ENCODE results near the gene SFI1. TPM values are rescaled to one million over a fixed set of nuclear protein-coding genes. Genes with fewer than 3 reads are reported as not detected.

Gene SFI1
- total and polyA plus RNA-seq, 2 experiments from 2014 or later = 9.0 to 17.5 TPM

DNA sequence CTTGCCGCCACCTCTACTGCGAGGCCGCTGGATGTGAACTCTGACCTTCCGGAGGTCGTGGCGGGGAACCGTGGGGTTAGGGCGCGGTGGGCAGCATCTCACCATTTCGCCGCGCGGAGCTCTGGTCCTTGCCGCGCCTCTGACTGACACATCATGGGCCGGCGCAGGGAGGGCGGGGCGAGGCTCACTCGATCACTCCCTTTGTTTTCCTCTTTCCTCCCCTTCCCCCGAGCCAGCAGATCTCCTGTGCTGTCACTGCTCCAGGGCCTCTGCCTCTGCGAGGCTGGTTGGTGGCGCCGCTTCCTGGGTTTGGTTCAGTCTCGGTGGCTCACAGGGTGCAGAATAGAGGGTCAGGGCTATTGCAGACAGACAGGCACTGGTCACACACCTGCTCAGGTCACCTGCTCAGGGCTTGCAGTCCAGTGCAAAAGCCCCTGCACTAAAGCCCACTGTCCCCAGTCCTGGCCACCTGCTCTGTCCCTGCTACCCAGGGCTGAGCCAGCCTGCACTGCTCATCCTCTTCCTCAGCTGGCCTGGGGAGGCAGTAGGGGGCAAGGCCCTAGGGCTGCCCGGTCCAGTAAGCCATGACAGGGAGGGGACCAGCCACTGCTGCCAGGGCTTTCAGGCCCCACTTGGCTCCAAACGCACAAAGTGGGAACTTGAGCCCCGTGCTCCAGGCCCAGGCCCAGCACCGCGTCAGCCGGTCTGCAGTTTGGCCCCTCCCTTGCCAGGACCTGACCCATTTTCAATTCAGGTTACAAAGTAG is 129.5 kb downstream of the SFI1 start:
- H2AFZ ChIP-seq = no peak overlapping the region
- DNase-seq = peak; percentile 50
- TF ChIP-seq EZH2 (IDR thresholded peaks at IDR 0.05; ENCODE audit: insufficient read depth, poor library complexity, severe bottlenecking) (no peak), EZH2phosphoT487 (IDR thresholded peaks at IDR 0.05; ENCODE audit: insufficient read depth, low read depth) (no peak)
- H3K4me3 ChIP-seq = no peak overlapping the region
- in situ Hi-C loops (cut with MboI) = no loop called here
- H3F3A ChIP-seq (ENCODE audit: insufficient read depth) = no peaks in the 10 kb centered on the region
- H3K9me2 ChIP-seq (ENCODE audit: insufficient read depth) = no peaks in the 10 kb centered on the region
- H3K79me2 ChIP-seq (ENCODE audit: insufficient read depth) = peaks cover 89% of the 10 kb centered on the region
- H3K27ac ChIP-seq = no peak overlapping the region
- no peaks in the 10 kb centered on the region for H3K4me1 ChIP-seq (ENCODE audit: insufficient read depth)
- H3K4me2 ChIP-seq (ENCODE audit: unreplicated experiment) = no peak overlapping the region
- WGBS, 2 experiments (ENCODE audit: low coverage in 1 of 2, low lambda C conversion rate in 2 of 2, missing lambda C conversion rate in 2 of 2) = 48 to 53% methylated on average over 28 to 31 of the region's 31 CpGs
- H3K36me3 ChIP-seq (ENCODE audit: low read depth) = no peaks in the 10 kb centered on the region
- H3K9me3 ChIP-seq (ENCODE audit: low read depth) = no peaks in the 10 kb centered on the region
- H3K27me3 ChIP-seq (replicated peaks; ENCODE audit: insufficient read depth) = no peaks in the 10 kb centered on the region
- H4K20me1 ChIP-seq (ENCODE audit: insufficient read depth) = no peaks in the 10 kb centered on the region
- H3K9ac ChIP-seq = peak overlapping the region; percentile 26; the same call in 1 of the 2 replicates

DNA sequence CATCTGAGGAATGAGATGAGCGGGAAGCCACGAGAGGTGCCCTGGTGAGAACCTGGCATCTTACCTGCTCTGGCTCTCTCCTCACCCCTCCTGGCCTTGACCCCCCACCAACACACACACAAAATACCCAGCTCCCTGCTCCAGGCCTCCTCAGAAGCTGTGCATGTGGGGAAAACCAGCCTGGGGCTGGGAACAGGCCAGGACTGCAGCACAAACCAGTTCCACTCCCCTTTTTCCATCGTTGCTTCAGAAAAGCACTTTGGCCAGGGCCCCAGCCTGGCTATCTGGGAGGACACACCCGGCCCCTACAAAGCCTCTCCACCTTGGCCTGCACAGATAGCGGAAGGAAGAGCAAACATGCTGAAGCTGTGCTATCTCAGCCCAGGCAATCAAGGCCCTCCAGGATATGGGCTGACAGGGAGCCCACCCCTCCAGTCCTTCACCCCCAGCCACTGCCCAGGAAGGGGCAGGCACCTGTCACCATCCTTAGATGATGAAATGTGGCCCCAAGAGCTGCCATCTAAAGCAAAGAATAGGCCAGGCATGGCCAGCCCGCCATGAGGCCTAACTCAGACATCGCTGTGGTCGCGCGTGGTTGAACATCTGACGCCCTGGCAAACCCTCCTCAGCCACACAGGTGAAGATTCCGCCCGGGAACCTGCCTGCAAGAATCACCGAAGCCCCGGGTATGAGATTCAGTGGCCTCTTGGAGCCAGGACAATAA is 130.3 kb downstream of the SFI1 start:
- no peak overlapping the region for H3K4me3 ChIP-seq
- H4K20me1 ChIP-seq (ENCODE audit: insufficient read depth) = no peaks in the 10 kb centered on the region
- WGBS, 2 experiments (ENCODE audit: low coverage in 1 of 2, low lambda C conversion rate in 2 of 2, missing lambda C conversion rate in 2 of 2) = 82 to 86% methylated on average over 15 of the region's 15 CpGs
- H3K9me2 ChIP-seq (ENCODE audit: insufficient read depth) = no peaks in the 10 kb centered on the region
- no peaks in the 10 kb centered on the region for H3K36me3 ChIP-seq (ENCODE audit: low read depth)
- in situ Hi-C loops (cut with MboI) = no loop called here
- TF ChIP-seq EZH2 (IDR thresholded peaks at IDR 0.05; ENCODE audit: insufficient read depth, poor library complexity, severe bottlenecking) (no peak), EZH2phosphoT487 (IDR thresholded peaks at IDR 0.05; ENCODE audit: insufficient read depth, low read depth) (no peak)
- H3F3A ChIP-seq (ENCODE audit: insufficient read depth) = 0 out of 2 replicates have a peak, but pooled peaks cover 6% of the 10 kb centered on the region
- peaks cover 89% of the 10 kb centered on the region for H3K79me2 ChIP-seq (ENCODE audit: insufficient read depth)
- H3K9me3 ChIP-seq (ENCODE audit: low read depth) = no peaks in the 10 kb centered on the region
- H3K4me2 ChIP-seq (ENCODE audit: unreplicated experiment) = no peak overlapping the region
- DNase-seq = peak; percentile 32
- no peak overlapping the region for H3K27ac ChIP-seq
- H2AFZ ChIP-seq = no peak overlapping the region
- H3K27me3 ChIP-seq (replicated peaks; ENCODE audit: insufficient read depth) = no peaks in the 10 kb centered on the region
- peaks cover 5% of the 10 kb centered on the region; the same call in 1 of the 2 replicates for H3K4me1 ChIP-seq (ENCODE audit: insufficient read depth)
- H3K9ac ChIP-seq = peak overlapping the region; percentile 26; the same call in 1 of the 2 replicates

DNA sequence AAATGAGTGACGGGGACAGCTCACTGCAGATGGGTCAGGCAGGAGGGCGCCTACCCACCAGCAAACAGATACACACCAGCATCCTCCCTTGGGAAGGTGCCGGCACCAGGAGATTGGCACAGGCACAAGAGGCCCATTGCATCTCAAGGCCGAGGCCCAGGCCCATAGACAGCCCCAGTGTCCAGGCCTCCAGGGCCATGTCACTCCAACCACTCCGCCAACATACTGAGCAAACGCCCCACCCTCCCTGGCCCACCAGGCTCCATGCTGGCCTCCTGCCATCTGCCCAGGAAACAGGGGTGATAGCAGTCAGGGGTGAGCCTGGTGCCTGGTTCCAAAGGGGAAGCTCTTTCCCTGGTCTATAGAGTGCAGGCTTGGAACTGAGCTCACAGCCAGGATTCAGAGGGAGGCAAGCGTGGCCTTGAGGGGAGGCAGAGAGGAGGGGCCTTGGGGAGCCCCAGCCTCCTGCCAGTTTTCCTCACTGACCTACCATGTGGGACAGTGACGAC is 130.9 kb downstream of the SFI1 start:
- DNase-seq = no peak
- peaks cover 5% of the 10 kb centered on the region; the same call in 1 of the 2 replicates for H3K4me1 ChIP-seq (ENCODE audit: insufficient read depth)
- H3K27ac ChIP-seq = no peak overlapping the region
- 0 out of 2 replicates have a peak, but pooled peaks cover 10% of the 10 kb centered on the region for H3F3A ChIP-seq (ENCODE audit: insufficient read depth)
- WGBS, 2 experiments (ENCODE audit: low coverage in 1 of 2, low lambda C conversion rate in 2 of 2, missing lambda C conversion rate in 2 of 2) = 88 to 89% methylated on average over 7 to 8 of the region's 8 CpGs
- in situ Hi-C loops (cut with MboI) = no loop called here
- no peaks in the 10 kb centered on the region for H3K27me3 ChIP-seq (replicated peaks; ENCODE audit: insufficient read depth)
- H4K20me1 ChIP-seq (ENCODE audit: insufficient read depth) = no peaks in the 10 kb centered on the region
- H3K9me3 ChIP-seq (ENCODE audit: low read depth) = no peaks in the 10 kb centered on the region
- no peaks in the 10 kb centered on the region for H3K36me3 ChIP-seq (ENCODE audit: low read depth)
- H3K9me2 ChIP-seq (ENCODE audit: insufficient read depth) = no peaks in the 10 kb centered on the region
- H3K79me2 ChIP-seq (ENCODE audit: insufficient read depth) = peaks cover 88% of the 10 kb centered on the region
- no peak overlapping the region for H3K4me2 ChIP-seq (ENCODE audit: unreplicated experiment)
- no peak overlapping the region for H3K4me3 ChIP-seq
- no peak for TF ChIP-seq EZH2 (IDR thresholded peaks at IDR 0.05; ENCODE audit: insufficient read depth, poor library complexity, severe bottlenecking)
- TF ChIP-seq EZH2phosphoT487 (IDR thresholded peaks at IDR 0.05; ENCODE audit: insufficient read depth, low read depth) = no peak
- H3K9ac ChIP-seq = no peak overlapping the region
- no peak overlapping the region for H2AFZ ChIP-seq

DNA sequence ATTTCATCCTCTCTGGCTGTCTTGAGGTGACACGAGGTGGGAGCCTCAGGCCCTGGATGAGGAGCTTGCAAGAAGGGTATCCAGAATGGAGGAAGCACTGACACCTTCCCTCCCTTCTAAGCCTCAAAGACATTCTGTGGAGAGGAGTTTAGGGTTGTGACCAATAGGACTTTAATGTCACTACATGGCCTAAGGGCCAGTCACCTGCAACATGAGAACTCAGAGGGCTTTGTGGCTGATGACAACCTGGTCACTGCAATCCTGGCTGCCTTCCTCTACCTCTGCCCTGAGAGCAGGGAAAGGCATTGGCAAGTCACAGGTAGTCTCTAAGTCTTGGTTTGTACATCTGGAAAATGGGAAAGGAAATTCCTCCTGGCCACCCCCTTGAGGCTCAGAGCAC is 132.0 kb downstream of the SFI1 start:
- Histone ChIP-seq H2AFZ (no peak overlapping the region), H3F3A (ENCODE audit: insufficient read depth) (0 out of 2 replicates have a peak, but pooled peaks cover 10% of the 10 kb centered on the region), H3K9me2 (ENCODE audit: insufficient read depth) (no peaks in the 10 kb centered on the region), H4K20me1 (ENCODE audit: insufficient read depth) (no peaks in the 10 kb centered on the region), H3K79me2 (ENCODE audit: insufficient read depth) (peaks cover 88% of the 10 kb centered on the region), H3K4me1 (ENCODE audit: insufficient read depth) (peaks cover 5% of the 10 kb centered on the region; the same call in 1 of the 2 replicates), H3K4me3 (no peak overlapping the region), H3K4me2 (ENCODE audit: unreplicated experiment) (no peak overlapping the region), H3K36me3 (ENCODE audit: low read depth) (no peaks in the 10 kb centered on the region), H3K9me3 (ENCODE audit: low read depth) (no peaks in the 10 kb centered on the region), H3K9ac (no peak overlapping the region), H3K27me3 (replicated peaks; ENCODE audit: insufficient read depth) (no peaks in the 10 kb centered on the region), H3K27ac (no peak overlapping the region)
- no peak for DNase-seq
- TF ChIP-seq EZH2phosphoT487 (IDR thresholded peaks at IDR 0.05; ENCODE audit: insufficient read depth, low read depth) (no peak), EZH2 (IDR thresholded peaks at IDR 0.05; ENCODE audit: insufficient read depth, poor library complexity, severe bottlenecking) (no peak)
- in situ Hi-C loops (cut with MboI) = no loop called here
- WGBS, 2 experiments (ENCODE audit: low coverage in 1 of 2, low lambda C conversion rate in 2 of 2, missing lambda C conversion rate in 2 of 2) = 50 to 64% methylated on average over 1 of the region's 1 CpG
